ENCODE data around the gene SHISA6.

SHISA6 gene

GRCh38 chr17:11538366-11538765 lies 297.4 kb downstream of the SHISA6 start:
- TF ChIP-seq ZC3H10 (CRISPR knock-in tag; IDR thresholded peaks at IDR 0.05) (no peak), CSRNP3 (CRISPR knock-in tag; IDR thresholded peaks at IDR 0.05) (no peak), RARB (CRISPR knock-in tag; IDR thresholded peaks at IDR 0.05) (no peak), SNAI2 (CRISPR knock-in tag; IDR thresholded peaks at IDR 0.05) (no peak), TOX (CRISPR knock-in tag; IDR thresholded peaks at IDR 0.05; ENCODE audit: borderline replicate concordance) (no peak), TSHZ2 (CRISPR knock-in tag; IDR thresholded peaks at IDR 0.05) (no peak), OSR1 (CRISPR knock-in tag; IDR thresholded peaks at IDR 0.05) (no peak)

GRCh38 chr17:11539637-11540036 lies 298.6 kb downstream of the SHISA6 start:
- TF ChIP-seq POU6F1 (CRISPR knock-in tag; IDR thresholded peaks at IDR 0.05; ENCODE audit: borderline replicate concordance, low read depth) (no peak), BACH2 (CRISPR knock-in tag; IDR thresholded peaks at IDR 0.05; ENCODE audit: borderline replicate concordance) (no peak), ESRRG (CRISPR knock-in tag; IDR thresholded peaks at IDR 0.05) (no peak), OSR1 (CRISPR knock-in tag; IDR thresholded peaks at IDR 0.05) (no peak), ZNF70 (CRISPR knock-in tag; IDR thresholded peaks at IDR 0.05) (no peak), PATZ1 (CRISPR knock-in tag; IDR thresholded peaks at IDR 0.05; ENCODE audit: borderline replicate concordance) (no peak), ZFP30 (CRISPR knock-in tag; IDR thresholded peaks at IDR 0.05) (no peak), PPARA (CRISPR knock-in tag; IDR thresholded peaks at IDR 0.05; ENCODE audit: borderline replicate concordance) (no peak), CSDC2 (CRISPR knock-in tag; IDR thresholded peaks at IDR 0.05) (no peak), TCF4 (CRISPR knock-in tag; IDR thresholded peaks at IDR 0.05; ENCODE audit: borderline replicate concordance) (no peak), ARNTL (CRISPR knock-in tag; IDR thresholded peaks at IDR 0.05; ENCODE audit: borderline replicate concordance, low read depth) (no peak), RARB (CRISPR knock-in tag; IDR thresholded peaks at IDR 0.05) (no peak), TOX (CRISPR knock-in tag; IDR thresholded peaks at IDR 0.05; ENCODE audit: borderline replicate concordance) (no peak), CREB5 (CRISPR knock-in tag; IDR thresholded peaks at IDR 0.05; ENCODE audit: low read depth) (no peak)
- ATAC-seq: no peak

More at GRCh38 chr17:11538366-11538765, 297.4 kb downstream of the SHISA6 start:
- no peak for ATAC-seq

GRCh38 chr17:11545002-11545401 lies 304.0 kb downstream of the SHISA6 start:
- no peak for ATAC-seq
- TF ChIP-seq TSHZ2 (CRISPR knock-in tag; IDR thresholded peaks at IDR 0.05) (no peak), CSDC2 (CRISPR knock-in tag; IDR thresholded peaks at IDR 0.05) (no peak), ESRRG (CRISPR knock-in tag; IDR thresholded peaks at IDR 0.05) (no peak), GLIS3 (CRISPR knock-in tag; IDR thresholded peaks at IDR 0.05) (no peak), ISL1 (CRISPR knock-in tag; IDR thresholded peaks at IDR 0.05) (no peak), TCF4 (CRISPR knock-in tag; IDR thresholded peaks at IDR 0.05; ENCODE audit: borderline replicate concordance) (no peak), OSR1 (CRISPR knock-in tag; IDR thresholded peaks at IDR 0.05) (no peak), POU6F1 (CRISPR knock-in tag; IDR thresholded peaks at IDR 0.05; ENCODE audit: borderline replicate concordance, low read depth) (no peak), ZNF8 (CRISPR knock-in tag; IDR thresholded peaks at IDR 0.05) (no peak), ZNF565 (CRISPR knock-in tag; conservative IDR thresholded peaks at IDR 0.05; ENCODE audit: low read depth) (no peak), CREB5 (CRISPR knock-in tag; IDR thresholded peaks at IDR 0.05; ENCODE audit: low read depth) (no peak), BACH2 (CRISPR knock-in tag; IDR thresholded peaks at IDR 0.05; ENCODE audit: borderline replicate concordance) (no peak), ZFP30 (CRISPR knock-in tag; IDR thresholded peaks at IDR 0.05) (no peak), ARNTL (CRISPR knock-in tag; IDR thresholded peaks at IDR 0.05; ENCODE audit: borderline replicate concordance, low read depth) (no peak)

Data from SK-N-SH treated with all-trans-retinoic acid at 6 μM for 48 hours (cell line).